MG63 (cell line): ENCODE measurements around the gene PRELID2. TPM values are rescaled to one million over a fixed set of nuclear protein-coding genes. Genes with fewer than 3 reads are reported as not detected.

Experiments used
- DNase-seq: peaks from one replicate; pipeline ENCODE4 v3.0.0-alpha.2; 2020
- H3K27me3 ChIP-seq: fragments of 250-450 bp; sonication (Bioruptor Pico); 2 replicates; pipeline ENCODE4 v1.5.1; 2020; ENCODE audit warnings: mild to moderate bottlenecking, moderate library complexity
- H3K36me3 ChIP-seq: fragments of 250-450 bp; sonication (Bioruptor Pico); 2 replicates; pipeline ENCODE4 v1.5.1; 2020; ENCODE audit warnings: mild to moderate bottlenecking, moderate library complexity
- H3K4me3 ChIP-seq: fragments of 250-450 bp; sonication (Bioruptor Pico); 2 replicates; pipeline ENCODE4 v1.5.1; 2020; ENCODE audit warnings: mild to moderate bottlenecking, moderate library complexity
- H3K9me3 ChIP-seq: fragments of 250-450 bp; sonication (Bioruptor Pico); 2 replicates; pipeline ENCODE4 v1.5.1; 2020; ENCODE audit warnings: mild to moderate bottlenecking, moderate library complexity
- total RNA-seq: library from RNA; depleted of rRNA; stranded (reverse); fragments of >200 nt; shearing (Covaris generic); gene quantifications from 2 replicates; pipeline ENCODE4 v1.2.3, GENCODE V29; 2014; ENCODE audit warnings: low replicate concordance

PRELID2 gene
- total RNA-seq, 1 experiment from 2014 or later = 18.4 TPM

GRCh38 chr5:145778144-145778900 lies 56.8 kb downstream of the PRELID2 start:
- Histone ChIP-seq H3K27me3 (no peaks in the 10 kb centered on the region), H3K36me3 (no peaks in the 10 kb centered on the region), H3K9me3 (no peaks in the 10 kb centered on the region), H3K4me3 (no peak overlapping the region)
- DNase-seq = peak; percentile 6

- DNase-seq = no peak
These were observed 57.6 kb downstream of the PRELID2 start for GRCh38 chr5:145777445-145778063.

GRCh38 chr5:145776886-145777285 lies 58.3 kb downstream of the PRELID2 start:
- H3K36me3 ChIP-seq = no peaks in the 10 kb centered on the region
- no peaks in the 10 kb centered on the region for H3K27me3 ChIP-seq
- H3K4me3 ChIP-seq = no peak overlapping the region
- H3K9me3 ChIP-seq = no peaks in the 10 kb centered on the region
- DNase-seq = no peak

More at GRCh38 chr5:145777445-145778063, 57.6 kb downstream of the PRELID2 start:
- H3K36me3 ChIP-seq = no peaks in the 10 kb centered on the region
- H3K9me3 ChIP-seq = no peaks in the 10 kb centered on the region
- no peak overlapping the region for H3K4me3 ChIP-seq
- H3K27me3 ChIP-seq = no peaks in the 10 kb centered on the region

DNA sequence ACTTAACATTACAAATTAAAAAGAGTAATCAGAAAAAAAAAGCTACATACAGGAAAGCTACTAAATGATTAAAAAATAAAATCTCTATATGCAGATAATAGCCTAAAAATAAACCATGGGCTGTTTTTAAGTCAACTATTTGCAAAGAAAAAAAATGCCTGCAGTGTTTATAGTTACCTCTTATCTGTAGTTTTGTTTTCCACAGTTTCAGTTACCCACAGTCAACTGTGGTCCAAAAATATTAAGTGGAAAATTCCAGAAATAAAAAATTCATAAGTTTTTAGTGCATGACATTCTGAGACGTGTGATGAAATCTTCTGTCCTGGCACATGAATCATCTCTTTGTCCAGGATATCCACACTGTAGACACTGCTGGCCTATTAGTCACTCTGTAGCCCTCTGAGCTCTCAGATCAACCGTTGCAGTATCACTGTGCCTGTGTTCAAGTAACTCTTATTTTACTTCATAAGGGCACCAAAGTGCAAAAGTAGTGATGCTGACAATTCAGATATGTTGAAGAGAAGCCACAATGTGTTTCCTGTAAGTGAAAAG lies 59.2 kb downstream of the PRELID2 start:
- Histone ChIP-seq H3K9me3 (no peaks in the 10 kb centered on the region), H3K36me3 (no peaks in the 10 kb centered on the region), H3K27me3 (no peaks in the 10 kb centered on the region), H3K4me3 (no peak overlapping the region)
- DNase-seq = peak; percentile 68

DNA sequence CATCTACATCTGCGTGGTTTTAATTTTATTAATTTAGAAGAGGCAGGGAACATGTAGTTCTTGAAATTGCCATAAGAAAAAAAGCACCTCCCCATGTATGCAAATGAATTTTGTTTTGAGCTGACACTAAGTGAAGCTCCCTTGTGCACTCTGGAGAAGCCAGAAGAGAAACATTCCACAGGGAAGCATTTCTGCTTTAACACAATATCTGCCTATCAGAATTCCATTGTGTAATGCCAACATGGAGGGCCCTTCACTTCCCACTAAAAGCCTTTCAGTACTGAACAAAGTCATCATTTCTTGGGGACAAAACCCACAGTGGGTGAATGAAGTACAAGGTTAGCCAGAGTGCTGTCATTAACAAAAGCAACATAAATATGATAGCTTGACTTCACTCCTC lies 59.7 kb downstream of the PRELID2 start:
- no peak for DNase-seq
- no peaks in the 10 kb centered on the region for H3K9me3 ChIP-seq
- no peak overlapping the region for H3K4me3 ChIP-seq
- no peaks in the 10 kb centered on the region for H3K27me3 ChIP-seq
- H3K36me3 ChIP-seq = no peaks in the 10 kb centered on the region

GRCh38 chr5:145774442-145774841 lies 60.7 kb downstream of the PRELID2 start:
- H3K9me3 ChIP-seq = no peaks in the 10 kb centered on the region

DNA sequence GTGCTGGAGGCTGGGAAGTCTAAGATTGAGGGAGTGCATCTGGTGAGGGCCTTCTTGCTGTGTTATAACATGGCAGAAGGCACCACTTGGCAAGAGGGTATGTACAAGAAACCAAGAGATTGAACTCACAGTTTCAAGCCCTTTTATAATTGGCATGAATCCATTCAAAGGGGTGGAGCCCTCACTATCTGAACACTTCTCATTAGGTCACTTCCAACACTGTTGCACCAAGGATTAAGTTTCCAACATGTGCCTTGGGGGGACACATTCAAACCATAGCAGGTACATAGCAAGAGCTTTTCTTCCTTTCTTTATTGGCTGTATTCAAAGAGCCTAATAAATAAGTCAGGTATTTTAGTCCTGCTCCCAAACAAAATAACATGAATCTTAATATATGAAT lies 62.7 kb downstream of the PRELID2 start:
- H3K9me3 ChIP-seq = no peaks in the 10 kb centered on the region
- DNase-seq = no peak
- H3K4me3 ChIP-seq = no peak overlapping the region
- H3K27me3 ChIP-seq = no peaks in the 10 kb centered on the region
- H3K36me3 ChIP-seq = no peaks in the 10 kb centered on the region

More at GRCh38 chr5:145774442-145774841, 60.7 kb downstream of the PRELID2 start:
- Histone ChIP-seq H3K36me3 (no peaks in the 10 kb centered on the region), H3K4me3 (no peak overlapping the region), H3K27me3 (no peaks in the 10 kb centered on the region)
- DNase-seq = no peak

DNA sequence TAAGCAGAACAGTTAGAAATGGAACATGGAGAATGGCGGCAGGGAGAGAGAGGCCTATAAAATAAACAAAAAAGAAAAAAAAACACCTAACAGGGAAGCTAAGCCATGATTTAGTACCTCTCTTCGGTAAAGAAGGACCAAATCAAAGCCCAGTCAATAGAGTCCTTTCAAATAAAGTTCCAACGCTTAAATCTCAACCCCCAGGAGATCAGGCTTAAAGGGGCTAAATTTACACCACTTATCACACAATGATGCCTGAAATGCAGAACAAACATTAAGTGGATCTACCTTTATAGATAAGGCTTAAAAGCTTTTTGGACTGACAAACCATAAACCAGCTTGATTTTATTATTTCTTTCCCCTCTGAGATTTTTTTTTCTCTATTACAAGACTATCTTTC lies 66.3 kb downstream of the PRELID2 start:
- DNase-seq = no peak
- H3K9me3 ChIP-seq = no peaks in the 10 kb centered on the region
- H3K36me3 ChIP-seq = no peaks in the 10 kb centered on the region
- H3K4me3 ChIP-seq = no peak overlapping the region
- no peaks in the 10 kb centered on the region for H3K27me3 ChIP-seq

GRCh38 chr5:145764325-145764724 lies 70.8 kb downstream of the PRELID2 start:
- Histone ChIP-seq H3K36me3 (no peaks in the 10 kb centered on the region), H3K27me3 (no peaks in the 10 kb centered on the region), H3K4me3 (no peak overlapping the region), H3K9me3 (no peaks in the 10 kb centered on the region)
- DNase-seq = no peak

- Histone ChIP-seq H3K36me3 (no peaks in the 10 kb centered on the region), H3K9me3 (no peaks in the 10 kb centered on the region), H3K4me3 (no peak overlapping the region), H3K27me3 (no peaks in the 10 kb centered on the region)
- no peak for DNase-seq
These were observed 72.3 kb downstream of the PRELID2 start for GRCh38 chr5:145762833-145763232.

GRCh38 chr5:145761254-145761653 lies 73.9 kb downstream of the PRELID2 start:
- Histone ChIP-seq H3K4me3 (no peak overlapping the region), H3K36me3 (no peaks in the 10 kb centered on the region), H3K9me3 (no peaks in the 10 kb centered on the region), H3K27me3 (no peaks in the 10 kb centered on the region)
- no peak for DNase-seq

- no peaks in the 10 kb centered on the region for H3K36me3 ChIP-seq
- no peaks in the 10 kb centered on the region for H3K27me3 ChIP-seq
- no peaks in the 10 kb centered on the region for H3K9me3 ChIP-seq
- H3K4me3 ChIP-seq = no peak overlapping the region
- no peak for DNase-seq
These were observed 74.5 kb downstream of the PRELID2 start for GRCh38 chr5:145760660-145761059.

GRCh38 chr5:145752947-145753346 lies 82.2 kb downstream of the PRELID2 start:
- no peak overlapping the region for H3K4me3 ChIP-seq

GRCh38 chr5:145752534-145752933 lies 82.6 kb downstream of the PRELID2 start:
- peaks cover 11% of the 10 kb centered on the region for H3K9me3 ChIP-seq
- no peak overlapping the region for H3K4me3 ChIP-seq
- no peak for DNase-seq
- H3K36me3 ChIP-seq = no peaks in the 10 kb centered on the region
- no peaks in the 10 kb centered on the region for H3K27me3 ChIP-seq

More at GRCh38 chr5:145752947-145753346, 82.2 kb downstream of the PRELID2 start:
- Histone ChIP-seq H3K27me3 (no peaks in the 10 kb centered on the region), H3K36me3 (no peaks in the 10 kb centered on the region), H3K9me3 (peaks cover 10% of the 10 kb centered on the region)
- peak; percentile 45 for DNase-seq

DNA sequence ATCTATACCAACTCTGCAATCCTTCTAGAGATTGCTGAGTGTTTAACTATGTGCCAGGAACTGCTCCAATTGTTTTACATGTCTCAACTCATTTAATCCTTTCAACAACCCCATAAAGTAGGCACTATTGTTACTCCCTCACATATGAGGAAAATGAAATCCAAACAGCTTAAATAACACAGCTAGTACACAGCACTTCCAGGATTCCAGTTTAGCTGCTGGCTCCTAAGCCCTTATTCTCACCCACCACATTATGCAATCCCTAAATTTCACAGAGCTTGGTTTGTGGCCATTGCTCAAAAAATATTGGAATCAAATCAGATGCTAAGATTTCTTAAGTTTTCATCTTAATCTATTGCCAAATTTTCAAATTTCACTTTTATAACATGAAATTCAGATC lies 84.9 kb downstream of the PRELID2 start:
- DNase-seq = no peak
- Histone ChIP-seq H3K27me3 (no peaks in the 10 kb centered on the region), H3K9me3 (peaks cover 13% of the 10 kb centered on the region), H3K4me3 (no peak overlapping the region), H3K36me3 (no peaks in the 10 kb centered on the region)

DNA sequence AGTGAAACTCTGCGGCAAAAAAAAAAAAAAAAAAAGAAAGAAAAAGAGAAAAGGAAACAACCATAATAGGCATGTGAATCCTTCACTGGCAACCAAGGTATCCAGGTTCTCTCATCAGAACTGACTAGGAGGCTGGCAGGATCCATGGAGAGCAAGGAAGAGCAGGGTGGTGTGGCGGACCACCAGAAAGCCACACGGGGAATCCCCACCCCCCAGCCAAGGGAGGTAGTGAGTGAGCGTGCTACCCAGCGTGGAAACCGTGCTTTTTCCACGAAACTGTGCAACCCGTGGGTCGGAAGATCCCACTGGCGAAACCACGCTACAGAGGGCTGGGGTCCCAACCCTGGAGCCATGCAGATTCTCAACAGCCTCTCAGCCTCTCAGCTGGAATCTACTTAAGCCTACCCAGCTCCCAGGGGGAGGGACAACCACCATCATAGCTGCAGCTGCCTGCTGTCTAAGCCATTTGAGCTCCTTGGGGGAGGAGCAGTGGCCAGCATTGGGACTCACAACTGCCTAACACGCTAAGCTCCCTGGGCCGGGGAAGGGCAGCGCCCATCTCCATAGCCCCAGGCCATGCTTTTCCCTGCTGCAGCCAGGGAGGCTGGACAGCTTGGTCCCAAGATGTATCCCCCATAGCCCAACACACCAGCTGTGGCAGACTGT lies 91.6 kb downstream of the PRELID2 start:
- no peaks in the 10 kb centered on the region for H3K27me3 ChIP-seq
- H3K4me3 ChIP-seq = no peak overlapping the region
- no peak for DNase-seq
- no peaks in the 10 kb centered on the region for H3K36me3 ChIP-seq
- H3K9me3 ChIP-seq = peaks cover 12% of the 10 kb centered on the region

DNA sequence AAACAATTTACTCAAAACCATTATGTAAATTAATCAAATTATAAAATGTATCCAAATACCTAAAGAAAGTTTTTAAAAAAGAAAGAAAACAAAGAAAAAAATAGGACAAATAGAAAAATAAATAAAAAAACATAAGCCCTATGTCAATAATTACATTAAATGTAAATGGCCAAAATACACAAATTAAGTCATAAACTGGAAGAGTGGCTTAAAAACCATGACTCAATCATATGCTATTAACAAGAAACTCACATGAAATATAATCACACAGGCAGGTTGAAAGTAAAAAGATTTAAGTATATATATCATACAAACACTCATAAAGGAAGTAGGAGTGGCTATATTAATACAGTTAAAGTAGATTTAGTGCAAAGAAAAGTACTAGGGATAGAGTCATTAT lies 95.3 kb downstream of the PRELID2 start:
- H3K9me3 ChIP-seq = peaks cover 3% of the 10 kb centered on the region; the same call in 1 of the 2 replicates
- no peak for DNase-seq
- H3K36me3 ChIP-seq = no peaks in the 10 kb centered on the region
- no peak overlapping the region for H3K4me3 ChIP-seq
- no peaks in the 10 kb centered on the region for H3K27me3 ChIP-seq
